Hepatocyte (in vitro differentiated cells): ENCODE results near the gene KRTAP10-2.

Source experiments
- CTCF ChIP-seq: fragments of 200-600 bp; sonication (generic); IDR thresholded peaks from 2 replicates; pipeline ENCODE4 v1.5.1; 2016; ENCODE audit warnings: antibody characterized with exemption, mild to moderate bottlenecking; ENCODE audit not compliant: poor library complexity
- EZH2 ChIP-seq: fragments of 200-600 bp; sonication (generic); IDR thresholded peaks from 2 replicates; pipeline ENCODE4 v1.6.1; 2016; ENCODE audit warnings: antibody characterized with exemption, mild to moderate bottlenecking, borderline replicate concordance
- EZH2phosphoT487 ChIP-seq: fragments of 200-600 bp; sonication (generic); IDR thresholded peaks from one replicate; pipeline ENCODE4 v1.6.1; 2018; ENCODE audit warnings: antibody characterized with exemption, mild to moderate bottlenecking, low read depth, moderate library complexity; ENCODE audit not compliant: unreplicated experiment, severe bottlenecking

- TF ChIP-seq CTCF (no peak), EZH2 (no peak), EZH2phosphoT487 (no peak)
These were observed 30.8 kb upstream of the KRTAP10-2 start for GRCh38 chr21:44582055-44582454.
